NT2/D1 (cell line): ENCODE results near the gene PTDSS2.

ENCODE experiments used
- SUZ12 ChIP-seq: IDR thresholded peaks from 2 replicates; pipeline ENCODE4 v1.6.1; 2011; ENCODE audit not compliant: insufficient read length, insufficient read depth; ENCODE audit errors: extremely low read depth
- YY1 ChIP-seq: IDR thresholded peaks from 2 replicates; pipeline ENCODE4 v1.6.1; 2011; ENCODE audit not compliant: insufficient read length, insufficient read depth
- ZNF274 ChIP-seq: IDR thresholded peaks from 2 replicates; pipeline ENCODE4 v1.6.1; 2011; ENCODE audit warnings: mild to moderate bottlenecking, low read depth, low read length

- TF ChIP-seq ZNF274 (no peak), YY1 (no peak), SUZ12 (no peak)
These were observed 9.7 kb upstream of the PTDSS2 start for GRCh38 chr11:440065-441042.
